HG02588 (cell line): ENCODE data around the gene GRID2IP.
"Not testable (repeated sequence)": the region's sequence is repeated elsewhere in the genome, so short reads cannot be mapped to it uniquely, and the experiment has no call there.

ENCODE experiments used
- ATAC-seq: cut with Tn5 transposase; IDR thresholded peaks from one replicate; pipeline ENCODE4 v1.9.1; 2021; ENCODE audit warnings: mild to moderate bottlenecking, moderate library complexity; ENCODE audit not compliant: unreplicated experiment

GRID2IP gene

DNA sequence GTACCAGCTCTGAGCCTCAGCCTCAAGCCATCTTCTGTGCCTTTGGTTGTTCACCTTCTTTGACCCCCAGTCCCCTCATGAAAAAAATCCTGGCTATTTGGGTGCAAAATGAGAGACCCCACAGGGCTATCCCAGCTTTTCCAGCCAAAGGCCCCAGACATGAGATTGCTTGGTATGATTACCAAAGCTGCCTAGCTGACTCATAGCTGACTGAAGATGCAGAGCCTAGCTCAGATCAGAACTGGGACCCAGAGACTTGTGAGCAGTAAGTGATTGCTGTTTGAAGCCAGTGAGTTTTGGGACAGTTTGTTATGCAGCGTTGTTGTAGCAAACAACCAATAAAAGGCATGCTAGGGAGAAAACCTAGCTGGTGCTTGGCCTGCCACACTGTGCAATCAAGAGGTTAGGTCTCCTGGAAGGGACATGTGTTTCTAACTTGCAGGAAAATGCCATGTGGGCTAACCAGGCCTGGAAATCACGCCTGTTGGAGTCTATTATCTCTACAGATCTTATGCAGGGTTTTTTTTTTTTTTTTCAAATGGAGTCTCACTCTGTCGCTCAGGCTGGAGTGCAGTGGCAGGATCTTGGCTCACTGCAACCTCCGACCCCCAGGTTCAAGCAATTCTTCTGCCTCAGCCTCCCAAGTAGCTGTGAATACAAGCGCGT is 55.5 kb downstream of the GRID2IP start:
- no peak for ATAC-seq

DNA sequence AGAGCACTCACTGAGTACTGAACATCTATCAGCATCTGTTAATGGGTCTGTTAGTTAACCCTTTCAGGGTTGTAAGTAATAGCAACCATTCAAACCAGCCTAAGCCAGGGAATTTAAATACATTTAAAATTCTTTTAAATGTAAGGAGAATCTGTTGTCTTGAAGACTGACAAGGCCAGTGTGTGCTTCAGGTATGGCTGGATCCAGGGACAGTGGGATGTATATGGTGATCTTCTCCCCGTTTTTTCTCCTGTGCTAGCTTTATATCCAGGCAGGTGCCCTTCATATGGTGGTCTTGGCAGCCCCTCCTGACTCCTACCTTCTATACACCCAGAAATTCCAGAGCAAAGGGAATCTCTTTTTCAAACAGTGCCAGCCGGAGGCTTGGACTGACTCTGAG is 56.9 kb downstream of the GRID2IP start:
- ATAC-seq = no peak

DNA sequence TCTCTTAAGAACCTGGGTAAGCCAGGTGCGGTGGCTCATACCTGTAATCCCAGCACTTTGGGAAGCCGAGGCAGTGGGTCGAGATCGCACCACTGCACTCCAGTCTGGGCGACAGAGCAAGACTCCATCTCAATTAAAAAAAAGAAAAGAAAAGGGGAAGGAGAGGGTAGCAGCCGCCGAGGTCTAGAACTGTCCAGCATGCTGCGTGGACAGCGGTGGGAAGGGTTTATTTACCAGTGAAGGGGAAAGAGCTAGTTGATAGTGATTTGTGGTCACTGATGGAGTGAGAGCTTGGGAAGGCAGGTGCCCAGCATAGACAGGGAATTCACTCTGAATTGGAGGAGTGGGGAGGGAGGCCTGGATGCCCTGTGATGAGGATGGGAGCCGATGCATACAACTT is 60.1 kb downstream of the GRID2IP start:
- no peak for ATAC-seq

DNA sequence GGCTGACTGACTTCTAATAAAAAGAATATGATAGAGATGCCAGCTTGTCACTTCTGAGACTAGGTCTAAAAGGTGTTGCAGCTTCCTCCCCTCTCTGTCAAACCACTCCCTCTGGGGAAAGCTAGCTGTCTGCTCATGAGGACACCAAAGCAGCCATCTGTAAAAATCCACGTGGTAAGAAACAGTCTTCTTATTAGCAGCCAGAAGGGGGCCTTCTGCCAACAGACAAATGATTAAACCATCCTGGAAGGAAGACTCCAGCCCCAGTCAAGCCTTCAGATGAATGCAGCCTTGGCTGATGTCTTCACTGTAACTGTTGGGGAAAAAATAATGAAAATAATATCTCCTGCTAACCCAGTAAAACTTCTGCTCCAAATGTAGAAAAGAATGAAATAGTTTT is 61.6 kb downstream of the GRID2IP start:
- no peak for ATAC-seq

DNA sequence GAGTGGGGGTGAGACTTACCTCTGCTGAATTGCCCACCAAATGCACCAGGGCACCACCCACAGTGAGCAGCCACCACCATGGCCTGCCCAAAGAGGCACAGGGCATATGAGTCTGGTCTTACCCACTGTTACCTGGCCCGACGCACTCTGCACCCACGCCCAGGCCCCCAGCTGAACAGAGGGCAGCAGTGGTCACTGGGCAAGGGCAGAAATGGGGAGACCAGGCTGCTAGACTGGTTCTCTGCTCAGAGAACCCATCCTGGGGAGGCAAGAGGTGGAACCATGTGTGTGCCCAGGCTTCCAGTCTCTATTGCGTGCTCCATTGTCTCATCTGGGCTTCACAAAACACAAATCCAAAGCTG is 64.1 kb downstream of the GRID2IP start:
- no peak for ATAC-seq

DNA sequence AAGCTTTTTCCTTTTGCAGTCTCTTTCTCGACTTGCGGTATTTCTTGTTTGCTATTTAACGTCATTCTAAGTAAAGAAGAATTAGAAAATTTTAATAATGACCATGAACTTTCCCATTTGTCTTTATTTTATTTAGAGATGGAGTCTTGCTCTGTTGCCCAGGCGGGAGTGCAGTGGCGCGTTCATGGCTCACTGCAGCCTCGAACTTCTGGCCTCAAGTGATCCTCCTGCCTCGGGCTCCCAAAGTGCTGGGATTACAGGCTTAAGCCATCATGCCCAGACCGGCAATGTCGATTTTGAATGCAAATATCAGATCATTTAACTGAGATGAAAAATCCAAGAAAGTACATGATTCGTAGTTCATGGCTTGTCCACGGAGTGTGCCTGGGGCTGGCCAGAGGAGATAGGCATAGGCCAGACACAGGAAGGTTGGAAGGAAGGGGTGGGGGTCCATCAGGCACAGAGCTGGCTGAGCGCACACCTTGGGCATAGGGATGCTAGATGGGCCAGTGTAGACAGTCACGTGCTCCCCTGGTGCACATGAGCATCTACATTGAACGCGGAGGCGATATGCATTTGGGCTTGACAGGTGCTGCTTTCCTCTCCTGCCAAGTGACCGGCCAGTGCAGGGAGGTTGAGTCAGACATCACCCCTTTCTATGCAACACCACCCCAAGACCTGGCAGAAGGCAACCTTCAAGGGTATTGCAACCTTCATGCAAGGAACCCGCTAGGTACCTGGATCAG is 64.7 kb downstream of the GRID2IP start:
- ATAC-seq = no peak

DNA sequence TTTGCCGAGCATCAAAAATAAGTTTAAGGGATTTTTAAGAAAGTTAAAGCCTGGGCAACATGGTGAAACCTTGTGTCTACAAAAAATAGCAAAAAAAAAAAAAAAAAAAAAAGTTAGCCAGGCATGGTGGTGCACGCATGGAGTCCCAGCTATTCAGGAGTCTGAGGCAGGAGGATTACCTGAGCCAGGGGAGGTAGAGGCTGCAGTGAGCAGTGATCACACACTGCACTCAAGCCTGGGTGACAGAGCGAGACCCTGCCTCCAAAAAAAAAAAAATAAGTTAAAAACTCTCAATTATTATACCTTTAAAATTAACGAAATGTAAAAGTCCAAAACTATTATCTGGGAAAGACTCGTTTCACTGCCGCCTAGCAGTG is 68.5 kb downstream of the GRID2IP start:
- no peak for ATAC-seq

DNA sequence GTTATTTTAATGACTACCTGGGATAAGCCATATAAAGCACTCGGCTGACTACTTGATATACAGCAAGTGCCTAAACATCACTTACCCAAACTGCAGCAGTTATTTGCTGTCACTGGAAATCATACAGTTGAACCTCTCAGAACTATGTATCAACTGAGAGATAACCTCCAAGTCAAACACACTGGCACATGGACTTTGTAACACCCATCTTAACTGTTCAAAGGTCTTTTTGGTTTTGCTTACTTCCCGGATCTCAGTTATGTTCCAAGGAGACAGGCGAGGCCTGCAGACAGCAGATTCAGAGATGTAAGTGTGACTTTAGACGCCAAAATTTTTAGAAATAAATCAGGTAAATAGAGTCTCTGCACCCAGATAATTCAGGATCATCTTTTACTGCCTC is 69.0 kb downstream of the GRID2IP start:
- ATAC-seq = no peak

DNA sequence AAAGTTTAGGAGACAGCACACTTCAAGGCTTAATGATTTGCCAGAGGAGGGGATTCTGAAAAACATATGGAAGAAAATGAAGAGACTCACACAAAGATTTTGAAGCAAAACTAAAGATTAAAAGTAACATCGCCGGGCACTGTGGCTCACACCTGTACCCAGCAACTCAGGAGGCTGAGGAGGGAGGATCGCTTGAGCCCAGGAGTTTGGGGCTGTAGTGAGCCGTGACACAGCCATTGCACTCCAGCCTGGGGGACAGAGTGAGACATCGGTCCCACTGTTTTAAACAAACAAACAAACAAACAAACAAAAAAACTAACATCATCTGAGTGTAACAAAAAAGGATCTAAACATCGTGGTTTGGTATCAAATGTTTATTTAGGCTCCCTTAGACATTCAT is 69.8 kb downstream of the GRID2IP start:
- no peak for ATAC-seq

DNA sequence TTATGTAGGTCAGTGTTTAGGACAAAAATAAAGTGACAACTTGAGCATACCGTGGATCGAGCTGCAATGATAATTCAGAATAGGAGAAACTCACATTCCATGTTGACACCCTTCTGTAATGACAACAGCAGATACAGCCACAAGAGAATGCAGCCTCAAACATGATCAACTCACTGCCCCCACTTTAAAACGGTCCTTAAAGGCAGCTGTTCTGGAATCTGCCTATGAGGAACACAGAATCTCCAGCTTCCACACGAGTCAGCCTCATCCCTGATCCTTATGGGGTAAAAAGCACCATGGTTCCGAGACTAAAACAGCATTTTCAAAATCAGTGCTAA is 71.0 kb downstream of the GRID2IP start:
- no peak for ATAC-seq

DNA sequence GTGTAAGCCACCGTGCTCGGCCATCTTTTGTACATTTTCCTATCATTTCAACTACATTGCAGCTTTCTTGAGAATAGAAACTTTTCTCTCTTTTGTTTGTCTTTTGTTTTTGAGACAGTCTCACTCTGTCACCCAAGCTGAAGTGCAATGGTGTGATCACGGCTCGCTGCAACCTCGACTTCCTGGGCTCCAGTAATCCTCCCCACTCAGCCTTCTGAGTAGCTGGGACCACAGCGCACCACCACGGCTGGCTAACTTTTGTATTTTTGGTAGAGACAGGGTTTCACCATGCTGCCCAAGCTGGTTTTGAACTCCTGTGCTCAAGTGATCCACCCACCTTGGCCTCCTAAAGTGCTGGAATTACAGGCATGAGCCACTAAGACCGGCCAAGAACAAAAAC is 72.2 kb downstream of the GRID2IP start:
- ATAC-seq = no peak

DNA sequence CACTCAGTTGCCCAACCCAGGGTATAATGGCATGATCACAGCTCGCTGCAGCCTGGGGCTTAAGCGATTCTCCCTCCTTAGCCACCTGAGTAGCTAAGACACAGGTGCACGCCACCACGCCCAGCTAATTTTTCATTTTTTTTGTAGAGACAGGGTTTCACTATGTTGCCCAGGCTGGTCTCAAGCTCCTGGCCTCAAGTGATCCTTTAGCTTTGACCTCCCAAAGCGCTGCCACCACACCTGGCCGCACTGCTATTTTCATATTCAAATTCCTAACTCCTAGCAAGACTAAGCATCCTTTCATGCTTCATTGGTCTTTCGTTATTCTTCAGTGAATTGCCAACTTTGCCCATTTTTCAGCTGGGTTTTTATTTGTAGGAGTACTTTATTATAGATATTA is 73.1 kb downstream of the GRID2IP start:
- no peak for ATAC-seq

DNA sequence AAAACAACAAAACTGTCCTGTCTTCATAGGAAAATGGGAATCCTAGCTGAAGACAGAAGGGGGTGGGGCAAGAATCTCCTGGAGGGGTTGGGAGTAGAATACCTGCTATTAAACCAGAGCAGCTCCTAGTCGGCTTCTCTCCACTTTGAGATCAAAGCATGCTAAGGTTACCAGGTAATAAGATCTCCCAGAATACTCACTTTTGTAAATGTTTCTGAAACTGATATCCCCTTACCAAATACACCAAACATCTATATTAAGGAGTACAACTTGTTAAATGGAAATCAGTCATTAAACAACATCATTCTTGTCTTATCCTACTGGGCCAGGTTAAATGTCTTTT is 74.0 kb downstream of the GRID2IP start:
- ATAC-seq = no peak

DNA sequence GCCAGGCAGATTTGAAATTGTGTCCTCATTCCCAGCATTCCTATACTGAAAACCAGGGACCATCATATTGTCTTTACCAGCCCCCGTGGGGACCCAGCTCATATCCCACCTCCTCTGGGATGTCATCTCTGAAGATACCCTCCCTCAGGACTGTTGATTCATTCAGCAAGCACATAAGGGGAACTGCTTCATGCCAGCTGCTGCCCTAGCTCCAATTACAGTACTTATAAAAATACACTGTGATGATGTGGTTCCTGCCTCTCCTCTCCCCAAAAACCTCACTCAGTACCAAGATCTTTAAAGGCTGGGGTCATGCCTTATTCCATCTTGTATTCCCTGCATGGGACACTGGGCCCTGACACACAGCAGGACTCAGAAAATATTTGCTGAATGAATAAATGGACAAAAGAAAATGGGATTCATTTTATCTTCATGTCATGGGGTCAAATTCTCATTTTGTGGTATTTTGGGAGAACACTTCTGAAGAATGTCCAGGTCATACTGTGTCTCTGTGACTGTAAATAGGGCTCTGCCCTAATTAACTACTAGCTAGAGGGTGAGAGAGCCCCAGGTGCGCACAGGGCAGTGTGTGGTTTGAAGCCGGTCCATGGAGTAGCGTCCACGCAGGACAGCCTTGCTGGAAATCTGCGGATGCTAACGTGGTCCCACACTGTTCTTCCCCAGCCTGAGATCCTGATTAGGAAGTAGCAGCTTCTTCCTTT is 74.5 kb downstream of the GRID2IP start:
- ATAC-seq = no peak

DNA sequence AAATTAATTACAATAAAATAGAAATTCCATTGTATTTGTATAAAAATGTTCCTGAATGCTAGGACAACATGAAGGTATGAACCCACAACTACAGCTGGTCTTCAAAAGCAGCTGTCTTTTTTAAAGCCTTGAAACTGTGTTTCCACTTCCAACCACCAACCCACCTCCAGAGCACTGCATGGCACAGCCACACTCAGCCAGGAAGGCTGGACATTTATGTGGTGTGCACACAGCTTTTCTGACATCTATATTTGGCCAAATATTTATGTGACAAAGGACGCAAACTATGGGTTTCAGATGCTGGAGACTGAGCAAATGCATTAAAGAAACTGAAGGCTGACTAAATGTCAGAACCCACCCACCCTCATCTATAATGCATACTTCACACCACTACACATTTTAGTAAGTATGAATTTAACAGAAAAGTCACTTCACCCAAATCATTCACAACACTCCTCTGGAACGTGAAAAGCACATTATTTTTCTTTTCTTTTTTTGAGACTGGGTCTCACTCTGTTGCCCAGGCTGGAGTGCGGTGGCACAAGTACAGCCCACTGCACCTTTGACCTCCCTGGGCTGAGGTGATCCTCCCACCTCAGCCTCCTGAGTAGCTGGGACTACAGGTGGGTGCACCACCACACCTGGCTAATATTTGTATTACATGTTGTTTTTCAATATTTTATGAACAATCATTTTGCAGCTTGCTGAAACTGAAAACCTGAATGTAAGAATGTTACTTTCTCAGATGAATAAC is 75.7 kb downstream of the GRID2IP start:
- no peak for ATAC-seq

DNA sequence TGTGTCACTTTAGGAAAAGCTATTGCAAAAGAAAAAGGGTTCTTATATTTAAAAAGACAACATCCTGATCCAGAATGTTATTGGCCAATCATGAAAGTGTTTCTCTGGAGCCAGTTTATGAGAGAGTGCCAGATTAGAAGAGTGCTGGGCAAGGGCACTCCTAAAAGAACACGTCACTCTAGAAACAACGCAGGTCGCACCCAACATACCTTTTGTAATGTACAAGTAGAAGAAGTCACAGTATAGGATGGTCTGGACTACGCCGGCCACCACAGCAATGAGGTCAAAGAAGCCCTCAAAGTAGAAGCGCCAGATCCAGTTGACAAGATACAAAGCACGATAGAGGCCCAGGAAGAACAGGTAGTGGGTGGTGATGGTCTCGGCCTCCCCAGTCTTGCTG is 85.4 kb downstream of the GRID2IP start:
- no peak for ATAC-seq

DNA sequence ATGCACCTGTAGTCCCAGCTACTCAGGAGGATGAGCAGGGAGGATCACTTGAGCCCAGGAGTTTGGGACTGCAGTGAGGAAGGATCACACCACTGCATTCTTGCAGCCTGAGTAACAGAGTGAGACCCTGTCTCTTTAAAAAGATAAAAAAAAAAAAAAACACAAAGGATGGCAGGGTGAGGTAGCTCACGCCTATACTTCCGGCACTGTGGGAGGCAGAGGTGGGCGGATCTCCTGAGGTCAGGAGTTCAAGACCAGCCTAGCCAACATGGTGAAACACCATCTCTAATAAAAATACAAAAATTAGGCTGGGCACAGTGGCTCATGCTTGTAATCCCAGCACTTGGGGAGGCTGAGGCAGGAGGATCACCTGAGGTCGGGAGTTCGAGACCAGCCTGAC is 87.7 kb downstream of the GRID2IP start:
- ATAC-seq = not testable (repeated sequence)

DNA sequence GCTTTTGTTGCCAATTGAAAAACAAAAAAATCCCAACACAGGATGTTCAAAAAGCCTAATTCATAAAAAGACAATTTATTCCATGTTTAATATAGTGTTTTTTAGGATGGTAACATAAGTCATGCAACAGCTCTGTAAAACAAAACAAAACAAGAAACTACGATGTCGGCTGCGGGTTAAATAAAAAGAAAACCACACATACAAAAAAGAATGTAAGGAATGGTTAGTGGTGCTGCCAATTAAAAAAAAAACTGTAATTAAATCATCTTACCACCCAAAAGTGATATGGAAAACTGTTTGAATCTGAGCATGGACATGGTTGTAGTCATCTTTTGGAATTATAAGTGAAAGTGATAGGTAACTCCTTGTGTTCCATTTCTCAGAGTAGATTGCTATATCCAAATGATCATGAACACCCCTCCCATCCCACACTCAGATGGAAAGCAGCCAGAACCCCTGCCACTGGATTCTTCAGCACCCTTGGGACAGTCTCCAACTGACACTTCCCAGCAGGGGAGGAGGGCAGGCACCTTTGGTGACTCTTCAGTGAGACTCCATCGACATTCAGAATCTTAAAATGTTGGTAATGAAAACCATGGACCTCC is 89.2 kb downstream of the GRID2IP start:
- no peak for ATAC-seq

DNA sequence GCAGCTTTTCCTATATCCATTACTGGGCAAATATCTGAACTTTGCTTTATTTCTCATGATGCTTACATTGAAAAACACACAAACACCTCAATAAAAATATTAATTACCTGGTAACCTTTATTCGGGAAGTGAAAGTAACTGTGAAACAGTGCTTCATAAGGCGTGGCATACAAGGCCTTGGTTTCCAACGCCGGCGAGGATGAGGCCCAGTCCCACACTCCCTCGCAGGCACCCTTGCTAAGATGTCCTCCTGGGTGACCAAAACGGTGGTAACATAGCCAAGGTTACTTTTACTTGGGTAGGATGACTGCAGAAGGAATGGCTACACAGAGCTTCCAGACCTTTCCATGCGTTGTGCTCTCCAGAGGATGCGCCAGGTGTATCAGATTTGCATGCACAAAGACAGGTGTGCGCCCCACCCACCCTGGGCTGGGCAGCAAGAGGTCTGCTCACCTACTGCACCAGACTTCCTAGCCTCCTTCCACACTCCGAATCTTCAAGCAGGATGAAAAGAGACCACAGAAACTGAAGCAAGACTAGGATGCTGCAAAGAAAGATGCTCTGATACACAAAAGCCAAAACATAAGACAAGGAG is 90.2 kb downstream of the GRID2IP start:
- no peak for ATAC-seq

DNA sequence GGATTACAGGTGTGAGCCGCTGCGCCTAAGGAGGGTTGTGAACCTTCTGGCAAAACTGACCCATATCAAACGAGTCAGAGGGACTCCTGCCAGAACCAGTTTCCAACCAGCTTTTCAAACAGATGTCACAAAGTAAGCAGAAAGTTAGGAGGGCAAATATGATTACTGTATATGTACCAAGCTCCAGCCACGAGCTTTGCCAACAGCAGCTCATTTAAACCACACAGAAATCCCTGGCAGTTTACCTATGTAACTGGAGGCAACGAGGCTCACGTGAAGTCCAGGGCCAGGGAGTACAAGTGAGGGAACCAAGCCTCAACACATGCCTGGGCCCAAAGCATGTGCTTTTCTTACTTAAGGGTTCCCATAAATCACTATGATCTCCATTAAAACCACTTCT is 91.0 kb downstream of the GRID2IP start:
- ATAC-seq = no peak

DNA sequence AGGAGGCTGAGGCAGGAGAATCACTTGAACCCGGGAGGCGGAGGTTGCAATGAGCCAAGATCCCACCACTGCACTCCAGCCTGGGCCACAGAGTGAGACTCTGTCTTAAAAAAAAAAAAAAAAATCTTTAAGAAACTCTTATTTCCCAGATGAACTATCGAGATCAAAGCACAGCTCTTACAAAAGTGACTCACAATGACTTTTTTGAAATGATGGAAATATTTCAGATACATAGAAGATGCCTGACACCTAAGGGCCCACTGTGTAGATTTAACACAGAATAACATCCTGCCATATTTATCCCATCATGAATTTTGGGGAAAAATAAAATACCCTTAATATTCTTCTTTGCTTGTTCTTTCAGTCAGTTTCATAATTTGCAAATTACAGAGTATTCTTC is 92.6 kb downstream of the GRID2IP start:
- ATAC-seq = not testable (repeated sequence)
